Pulmonary artery endothelial cell (primary cell): ENCODE results near the gene ETV4. TPM values are rescaled to one million over a fixed set of nuclear protein-coding genes. Genes with fewer than 3 reads are reported as not detected.

Experiments
- DNase-seq: peaks from one replicate; pipeline ENCODE4 v3.0.0-alpha.2; 2011; ENCODE audit warnings: low read depth, low spot score
- total RNA-seq: library from RNA; depleted of rRNA; stranded (reverse); fragments of >200 nt; gene quantifications from 2 replicates; pipeline ENCODE4 v1.2.3, GENCODE V29; 2014

The ETV4 gene
- total RNA-seq, 1 donor from 2014 or later, result 8.2 TPM

GRCh38 chr17:43545383-43545632 is 832 bp downstream of the ETV4 start:
- DNase-seq, result no peak

- no peak for DNase-seq
Observed at GRCh38 chr17:43543771-43544575, 2.2 kb downstream of the ETV4 start.

DNA sequence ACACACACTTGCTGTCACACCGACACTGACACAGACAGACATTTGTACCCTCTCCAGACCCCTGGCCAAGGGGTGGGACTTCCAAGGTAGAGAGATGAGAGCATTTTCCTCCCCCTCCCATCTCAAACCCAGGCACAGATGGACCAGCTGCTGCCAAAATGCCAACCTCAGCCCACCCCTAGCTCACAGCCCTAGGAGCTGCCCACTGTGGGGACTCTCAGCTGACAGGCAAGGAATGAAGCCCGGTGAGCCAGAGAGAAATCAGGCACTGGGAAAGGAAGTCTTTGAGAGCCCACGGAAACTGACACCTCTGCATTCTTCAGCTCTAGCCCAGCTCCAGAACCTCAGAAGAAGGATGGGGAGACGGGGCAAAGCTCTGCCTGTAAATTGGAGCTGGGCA is 2.8 kb downstream of the ETV4 start:
- DNase-seq, result no peak

DNA sequence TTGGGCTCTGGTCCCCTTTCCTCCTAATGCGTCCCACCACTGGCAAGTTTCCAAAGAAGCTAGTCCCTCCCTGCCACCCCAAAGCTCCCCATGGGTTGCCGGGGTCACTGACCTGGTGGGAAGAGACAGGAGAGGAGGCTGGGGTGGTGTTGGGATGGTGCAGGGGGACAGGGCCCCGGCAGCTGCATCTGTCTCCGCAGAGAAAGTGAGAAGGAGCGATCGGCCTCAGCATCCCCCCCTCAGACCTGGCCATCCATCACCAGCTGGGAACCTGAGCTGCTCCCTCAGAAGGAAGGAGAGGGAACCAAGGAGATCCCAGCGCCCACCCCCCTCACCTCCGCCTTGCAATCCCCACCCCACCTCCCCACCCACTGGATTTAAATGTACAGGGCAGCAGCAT is 3.3 kb downstream of the ETV4 start:
- DNase-seq, result no peak

- no peak for DNase-seq
Observed at GRCh38 chr17:43540821-43541674, 5.1 kb downstream of the ETV4 start.

GRCh38 chr17:43536236-43536992 is 9.7 kb downstream of the ETV4 start:
- no peak for DNase-seq

DNA sequence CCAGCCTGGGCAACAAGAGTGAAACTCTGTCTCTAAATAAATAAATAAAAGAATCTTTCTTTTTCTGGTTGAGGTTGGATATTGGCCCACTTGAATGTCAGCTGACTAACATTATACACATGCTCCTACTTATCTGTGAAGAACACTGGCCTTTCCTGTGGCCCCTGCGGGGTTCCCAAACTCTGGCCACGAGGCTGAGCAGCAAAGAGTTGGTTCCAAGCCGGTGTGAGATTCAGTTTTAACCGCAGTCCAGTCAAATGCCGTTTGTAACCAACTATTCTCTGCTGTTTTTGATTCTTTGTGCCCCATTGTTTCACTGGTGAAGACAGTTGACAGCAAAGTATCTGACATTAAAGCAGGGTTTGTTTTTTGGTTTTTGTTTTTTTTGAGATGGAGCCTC is 11.2 kb downstream of the ETV4 start:
- no peak for DNase-seq

- no peak for DNase-seq
Observed at GRCh38 chr17:43533699-43534098, 12.4 kb downstream of the ETV4 start.

- no peak for DNase-seq
Observed at GRCh38 chr17:43532581-43532980, 13.6 kb downstream of the ETV4 start.

- DNase-seq, result no peak
Observed at GRCh38 chr17:43531955-43532354, 14.2 kb downstream of the ETV4 start.

DNA sequence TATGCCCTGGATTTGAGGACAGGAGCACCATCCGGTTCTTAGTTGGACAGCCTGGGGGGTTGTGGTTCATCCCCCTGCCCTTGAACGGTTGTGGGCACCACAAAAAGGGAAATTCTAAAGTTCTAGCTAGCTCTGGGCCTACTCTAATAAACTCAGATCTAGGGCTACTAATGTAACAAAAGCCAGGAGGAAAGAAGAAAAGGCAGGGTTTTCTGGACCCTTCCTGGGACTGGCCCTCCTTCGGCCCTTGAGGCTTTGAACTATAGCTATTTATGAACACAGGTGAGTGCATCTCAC is 15.1 kb downstream of the ETV4 start:
- no peak for DNase-seq

DNA sequence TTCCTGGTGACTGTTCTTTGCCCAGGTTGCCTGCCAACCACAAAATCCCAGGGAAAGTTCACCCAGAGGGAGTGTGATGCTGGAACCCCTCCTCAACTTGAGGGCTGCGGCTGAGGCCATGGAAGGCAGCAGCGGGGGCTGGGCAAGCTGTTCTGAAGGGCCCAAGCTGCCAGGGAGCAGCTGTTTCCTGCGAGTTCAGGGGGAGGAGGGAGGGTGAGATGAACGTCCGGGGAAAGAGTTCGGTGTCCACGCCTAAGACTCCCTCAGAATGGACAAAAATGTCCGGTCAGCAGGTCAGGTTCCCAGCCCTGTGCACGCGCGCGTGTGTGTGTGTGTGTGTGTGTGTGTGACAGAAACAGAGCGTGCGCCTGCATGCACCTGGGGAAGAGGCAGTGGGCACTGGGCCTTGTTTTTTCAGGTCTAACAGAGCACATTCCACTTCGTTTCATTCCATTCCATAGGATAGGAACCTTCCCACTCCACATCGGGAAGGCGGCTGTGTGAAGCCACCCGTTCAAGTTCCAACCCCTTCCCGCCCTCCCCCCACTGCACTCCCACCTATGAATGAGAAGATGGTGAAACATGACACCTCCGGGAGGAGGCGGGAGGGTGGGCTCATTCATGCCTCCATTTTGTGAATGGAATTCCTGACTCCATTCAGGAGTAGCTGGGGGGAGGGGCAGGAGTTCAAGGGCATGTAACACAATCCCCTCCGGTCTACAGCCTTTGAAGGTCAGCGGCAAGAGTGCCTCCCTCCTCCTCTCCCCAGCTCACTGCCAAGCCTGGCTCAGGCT is 15.7 kb downstream of the ETV4 start:
- peak; percentile 55 for DNase-seq

DNA sequence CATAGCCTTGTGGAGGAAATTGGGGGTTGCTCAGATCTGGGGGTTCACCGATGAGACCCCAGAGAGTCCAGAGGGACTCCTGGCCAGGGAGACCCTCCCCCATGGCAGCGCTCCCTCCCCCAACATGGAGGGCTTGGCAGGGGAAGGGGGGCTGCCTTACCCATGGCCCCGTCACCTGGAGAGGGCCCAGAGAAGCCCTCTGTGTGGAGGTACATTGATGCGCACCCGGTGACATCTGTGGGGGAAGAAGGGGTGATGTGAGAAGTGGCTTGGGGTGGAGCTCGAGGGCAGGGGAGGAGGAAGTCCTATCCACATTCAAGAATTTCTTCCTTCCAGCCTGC is 16.2 kb downstream of the ETV4 start:
- DNase-seq, result no peak

DNA sequence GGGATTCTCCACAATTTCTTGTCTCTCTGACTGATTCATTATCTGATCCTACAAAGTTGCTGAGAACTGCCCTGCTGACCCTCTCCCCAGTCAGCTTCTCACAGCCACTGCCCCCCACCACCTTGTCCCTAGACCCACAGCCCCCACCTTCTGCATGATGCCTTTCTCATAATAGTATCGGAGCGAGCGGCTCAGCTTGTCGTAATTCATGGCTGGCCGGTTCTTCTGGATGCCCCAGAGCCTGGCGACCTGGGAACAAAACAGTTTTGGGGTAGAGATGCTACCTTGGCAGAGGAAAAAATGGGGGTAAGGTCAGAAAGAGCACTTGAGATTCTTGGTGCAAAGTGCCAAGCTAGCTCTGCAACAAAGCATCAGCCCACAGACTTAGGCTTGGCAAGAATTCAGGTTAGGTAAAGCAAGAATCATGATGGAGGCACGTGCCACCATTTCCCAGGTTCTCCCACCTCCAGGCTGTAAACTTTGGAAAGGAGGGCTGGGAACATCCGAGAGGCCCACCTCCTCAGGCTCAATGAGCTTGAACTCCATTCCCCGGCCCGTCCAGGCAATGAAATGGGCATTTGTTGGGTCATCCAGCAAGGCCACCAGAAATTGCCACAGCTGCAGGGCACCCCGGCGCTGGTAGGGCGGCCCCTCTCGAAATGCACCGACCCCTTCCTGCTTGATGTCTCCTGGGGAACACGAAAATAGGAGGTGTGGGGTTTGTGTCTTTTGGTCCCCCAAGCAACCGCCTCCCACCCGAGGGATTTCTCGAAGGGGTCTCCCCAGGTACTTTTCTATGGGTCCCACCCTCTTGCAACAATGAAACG is 16.9 kb downstream of the ETV4 start:
- no peak for DNase-seq

DNA sequence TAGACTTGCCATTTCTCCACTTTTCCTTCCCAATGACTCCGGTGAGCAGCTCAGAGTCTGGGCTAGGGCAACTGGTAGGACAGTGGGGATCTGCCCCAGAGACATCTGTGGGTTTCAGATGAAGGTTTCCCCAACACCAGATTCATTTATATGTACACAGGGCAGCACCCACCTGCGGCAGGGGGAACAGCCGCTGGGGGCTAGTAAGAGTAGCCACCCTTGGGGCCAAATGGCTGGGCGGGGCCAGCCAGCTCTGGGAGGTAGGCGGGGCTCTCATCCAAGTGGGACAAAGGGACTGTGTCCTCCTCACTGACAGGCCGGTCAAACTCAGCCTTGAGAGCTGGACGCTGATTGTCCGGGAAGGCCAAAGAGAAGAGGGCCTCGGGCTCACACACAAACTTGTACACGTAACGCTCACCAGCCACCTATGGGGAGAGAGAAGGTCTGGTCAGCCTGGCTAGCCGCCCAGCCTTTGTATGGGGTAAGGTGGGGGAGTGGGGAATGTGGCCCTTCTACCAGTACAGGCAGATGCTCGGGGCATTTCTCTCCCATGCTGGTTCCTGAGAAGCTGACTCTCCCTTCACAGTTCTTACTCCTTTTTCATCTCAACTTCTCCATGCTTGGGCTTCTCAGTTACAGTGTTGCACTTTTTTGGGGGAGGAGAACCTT is 17.7 kb downstream of the ETV4 start:
- no peak for DNase-seq

GRCh38 chr17:43526886-43527648 is 19.1 kb downstream of the ETV4 start:
- no peak for DNase-seq

GRCh38 chr17:43524945-43525575 is 21.1 kb downstream of the ETV4 start:
- no peak for DNase-seq

- DNase-seq, result no peak
Observed at GRCh38 chr17:43521389-43521788, 24.8 kb downstream of the ETV4 start.
